NCI-H1436 (cell line): ENCODE results near the gene IL6R.

Experiments
- DNase-seq: peaks from one replicate; lab custom pipeline; 2025; lab: John Stamatoyannopoulos, UW

The IL6R gene

DNA sequence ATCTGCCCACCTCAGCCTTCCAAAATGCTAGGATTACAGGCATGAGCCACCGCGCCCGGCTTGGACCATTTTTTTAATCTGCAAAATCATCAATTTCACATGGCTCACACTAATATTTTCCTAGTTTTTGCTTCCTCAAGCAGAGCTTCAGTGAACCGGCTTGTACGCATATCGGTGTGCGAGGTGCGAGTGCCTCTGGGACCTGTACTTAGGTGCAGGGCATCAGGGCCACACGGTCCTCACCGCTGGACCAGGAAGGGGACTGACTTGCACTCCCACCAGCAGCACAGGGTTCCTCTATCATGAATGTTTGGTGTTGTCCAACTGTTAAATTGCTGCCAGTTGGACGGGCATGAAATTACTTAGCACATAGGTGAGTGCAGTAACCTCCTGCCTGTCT is 112.5 kb downstream of the IL6R start:
- DNase-seq = no peak
